Smooth muscle cell (in vitro differentiated cells): ENCODE results near the gene G6PC1. TPM values are rescaled to one million over a fixed set of nuclear protein-coding genes. Genes with fewer than 3 reads are reported as not detected.

Source experiments
- DNase-seq: peaks from one replicate; lab custom pipeline; 2025; ENCODE audit not compliant: unreplicated experiment; lab: John Stamatoyannopoulos, UW
- H2AFZ ChIP-seq: fragments of 200-600 bp; sonication (generic); 2 replicates; pipeline ENCODE4 v1.6.0; 2016; ENCODE audit warnings: antibody characterized with exemption, low read depth, mild to moderate bottlenecking
- H3F3A ChIP-seq: fragments of 200-600 bp; sonication (generic); 2 replicates; pipeline ENCODE4 v1.6.0; 2017; ENCODE audit warnings: antibody characterized with exemption, low read depth
- H3K27ac ChIP-seq: fragments of 200-600 bp; sonication (generic); 2 replicates; pipeline ENCODE4 v1.5.1; 2016; ENCODE audit warnings: low read depth, mild to moderate bottlenecking
- H3K27me3 ChIP-seq: fragments of 200-600 bp; sonication (generic); 2 replicates; pipeline ENCODE4 v1.6.1; 2016; ENCODE audit warnings: low read depth, mild to moderate bottlenecking
- H3K36me3 ChIP-seq: fragments of 200-600 bp; sonication (generic); 2 replicates; pipeline ENCODE4 v1.5.1; 2016; ENCODE audit warnings: low read depth
- H3K4me1 ChIP-seq: fragments of 200-600 bp; sonication (generic); 2 replicates; pipeline ENCODE4 v1.5.1; 2016; ENCODE audit warnings: low read depth
- H3K4me2 ChIP-seq: fragments of 200-600 bp; sonication (generic); 2 replicates; pipeline ENCODE4 v1.6.0; 2016; ENCODE audit warnings: mild to moderate bottlenecking
- H3K4me3 ChIP-seq: fragments of 200-600 bp; sonication (generic); 2 replicates; pipeline ENCODE4 v1.5.1; 2016; ENCODE audit warnings: mild to moderate bottlenecking
- H3K79me2 ChIP-seq: fragments of 200-600 bp; sonication (generic); 2 replicates; pipeline ENCODE4 v1.6.0; 2016; ENCODE audit warnings: low read depth, mild to moderate bottlenecking
- H3K9ac ChIP-seq: fragments of 200-600 bp; sonication (generic); 2 replicates; pipeline ENCODE4 v1.6.0; 2016; ENCODE audit warnings: low read depth
- H3K9me3 ChIP-seq: fragments of 200-600 bp; sonication (generic); replicated peaks from 2 replicates; pipeline ENCODE4 v1.5.1; 2016; ENCODE audit warnings: low read depth
- H4K20me1 ChIP-seq: fragments of 200-600 bp; sonication (generic); 2 replicates; pipeline ENCODE4 v1.6.0; 2016; ENCODE audit warnings: low read depth
- CTCF ChIP-seq: fragments of 200-600 bp; sonication (generic); IDR thresholded peaks from 2 replicates; pipeline ENCODE4 v1.5.1; 2017; ENCODE audit warnings: borderline replicate concordance, mild to moderate bottlenecking, antibody characterized with exemption; ENCODE audit not compliant: insufficient read depth, poor library complexity, severe bottlenecking
- WGBS: methylation state at CpG from one replicate; pipeline ENCODE4 v1.1.7; 2016; ENCODE audit warnings: low lambda C conversion rate; 5-methylcytosine and 5-hydroxymethylcytosine counted together
- polyA plus RNA-seq: library from polyadenylated mRNA; unstranded; fragments of >200 nt; fragmentation: Nextera tagmentation; extraction: Ambion mirVana; gene quantifications from 2 replicates; pipeline ENCODE4 v1.2.1, GENCODE V29; 2016
- total RNA-seq: library from RNA; depleted of rRNA; stranded (reverse); fragments of >200 nt; gene quantifications from 2 replicates; pipeline ENCODE4 v1.2.3, GENCODE V29; 2014

Gene G6PC1
- total and polyA plus RNA-seq, 2 experiments from 2014 or later: not detected

DNA sequence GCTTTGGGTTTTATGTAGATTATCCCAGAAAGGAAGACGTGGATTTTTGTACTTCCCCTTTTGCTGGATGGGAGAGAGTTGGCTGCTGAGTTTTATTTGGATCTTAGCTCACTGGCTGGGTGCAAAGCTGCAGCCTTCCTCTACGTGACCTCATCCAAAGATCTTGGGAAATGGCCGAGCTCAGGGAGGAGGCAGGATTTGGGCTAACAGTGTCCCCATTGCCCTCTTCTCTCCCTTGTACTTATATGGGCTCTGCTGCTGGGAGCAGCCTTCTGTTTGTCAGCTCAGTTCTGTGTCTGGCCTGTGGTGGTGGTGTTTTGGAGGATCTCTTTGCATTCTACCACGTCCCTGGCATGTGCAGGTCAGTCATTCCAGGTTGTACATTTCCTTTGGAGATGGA lies 47.6 kb upstream of the G6PC1 start:
- H3K4me3 ChIP-seq: no peak overlapping the region
- DNase-seq: no peak
- no peak for TF ChIP-seq CTCF
- H3K79me2 ChIP-seq: no peaks in the 10 kb centered on the region
- H2AFZ ChIP-seq: no peak overlapping the region
- no peaks in the 10 kb centered on the region for H3K36me3 ChIP-seq
- no peaks in the 10 kb centered on the region for H3K4me1 ChIP-seq
- H3F3A ChIP-seq: no peaks in the 10 kb centered on the region
- H3K27me3 ChIP-seq: peaks cover 3% of the 10 kb centered on the region
- 84% methylated on average over 4 of the region's 4 CpGs for WGBS
- no peak overlapping the region for H3K27ac ChIP-seq
- no peak overlapping the region for H3K9ac ChIP-seq
- H3K9me3 ChIP-seq: no peaks in the 10 kb centered on the region
- no peaks in the 10 kb centered on the region for H4K20me1 ChIP-seq
- H3K4me2 ChIP-seq: no peak overlapping the region

DNA sequence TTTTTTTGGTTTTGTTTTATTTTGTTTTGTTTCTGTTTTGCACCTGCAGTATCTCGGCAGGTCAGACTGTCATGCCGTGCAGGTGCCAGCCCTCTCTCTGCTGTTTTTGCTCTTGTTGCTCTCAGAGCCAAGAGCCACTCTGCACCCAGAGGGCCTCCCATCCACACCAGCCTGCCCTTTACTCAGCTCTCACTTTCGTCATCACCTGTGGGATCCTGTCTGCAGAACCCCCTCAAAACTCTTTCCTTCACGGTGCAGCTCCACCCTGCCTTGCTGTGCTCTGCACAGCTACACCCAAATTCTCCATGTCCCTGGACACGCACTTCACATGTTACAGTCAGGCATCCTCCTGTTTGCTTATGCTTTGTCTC lies 47.0 kb upstream of the G6PC1 start:
- no peak overlapping the region for H3K4me3 ChIP-seq
- no peaks in the 10 kb centered on the region for H3K9me3 ChIP-seq
- no peaks in the 10 kb centered on the region for H3K79me2 ChIP-seq
- no peak for TF ChIP-seq CTCF
- no peaks in the 10 kb centered on the region for H4K20me1 ChIP-seq
- peaks cover 3% of the 10 kb centered on the region for H3K27me3 ChIP-seq
- WGBS: 97% methylated on average over 5 of the region's 5 CpGs
- no peak overlapping the region for H3K27ac ChIP-seq
- H3K4me2 ChIP-seq: no peak overlapping the region
- no peak for DNase-seq
- H2AFZ ChIP-seq: no peak overlapping the region
- H3K36me3 ChIP-seq: no peaks in the 10 kb centered on the region
- H3K4me1 ChIP-seq: no peaks in the 10 kb centered on the region
- H3K9ac ChIP-seq: no peak overlapping the region
- H3F3A ChIP-seq: no peaks in the 10 kb centered on the region

- TF ChIP-seq CTCF: no peak
- Histone ChIP-seq H3K79me2 (no peaks in the 10 kb centered on the region), H2AFZ (no peak overlapping the region), H3K4me3 (no peak overlapping the region), H4K20me1 (no peaks in the 10 kb centered on the region), H3K4me2 (no peak overlapping the region), H3K27ac (no peak overlapping the region), H3K4me1 (no peaks in the 10 kb centered on the region), H3K9ac (no peak overlapping the region), H3K36me3 (no peaks in the 10 kb centered on the region), H3K9me3 (no peaks in the 10 kb centered on the region), H3K27me3 (peaks cover 3% of the 10 kb centered on the region), H3F3A (no peaks in the 10 kb centered on the region)
- 93% methylated on average over 14 of the region's 15 CpGs for WGBS
- DNase-seq: no peak
Measured at GRCh38 chr17:42853968-42854790, 46.4 kb upstream of the G6PC1 start.
